ENCODE data around the gene GANAB. TPM values are rescaled to one million over a fixed set of nuclear protein-coding genes. Genes with fewer than 3 reads are reported as not detected.
A peak's percentile ranks its signal among the peaks of the same experiment; 100 is the strongest.

The GANAB gene
- total and polyA plus RNA-seq, 2 of the 13 experiments (the other 11 are each of a cell fraction or from before 2014, with no cell fraction given) = 99.5 to 234 TPM

DNA sequence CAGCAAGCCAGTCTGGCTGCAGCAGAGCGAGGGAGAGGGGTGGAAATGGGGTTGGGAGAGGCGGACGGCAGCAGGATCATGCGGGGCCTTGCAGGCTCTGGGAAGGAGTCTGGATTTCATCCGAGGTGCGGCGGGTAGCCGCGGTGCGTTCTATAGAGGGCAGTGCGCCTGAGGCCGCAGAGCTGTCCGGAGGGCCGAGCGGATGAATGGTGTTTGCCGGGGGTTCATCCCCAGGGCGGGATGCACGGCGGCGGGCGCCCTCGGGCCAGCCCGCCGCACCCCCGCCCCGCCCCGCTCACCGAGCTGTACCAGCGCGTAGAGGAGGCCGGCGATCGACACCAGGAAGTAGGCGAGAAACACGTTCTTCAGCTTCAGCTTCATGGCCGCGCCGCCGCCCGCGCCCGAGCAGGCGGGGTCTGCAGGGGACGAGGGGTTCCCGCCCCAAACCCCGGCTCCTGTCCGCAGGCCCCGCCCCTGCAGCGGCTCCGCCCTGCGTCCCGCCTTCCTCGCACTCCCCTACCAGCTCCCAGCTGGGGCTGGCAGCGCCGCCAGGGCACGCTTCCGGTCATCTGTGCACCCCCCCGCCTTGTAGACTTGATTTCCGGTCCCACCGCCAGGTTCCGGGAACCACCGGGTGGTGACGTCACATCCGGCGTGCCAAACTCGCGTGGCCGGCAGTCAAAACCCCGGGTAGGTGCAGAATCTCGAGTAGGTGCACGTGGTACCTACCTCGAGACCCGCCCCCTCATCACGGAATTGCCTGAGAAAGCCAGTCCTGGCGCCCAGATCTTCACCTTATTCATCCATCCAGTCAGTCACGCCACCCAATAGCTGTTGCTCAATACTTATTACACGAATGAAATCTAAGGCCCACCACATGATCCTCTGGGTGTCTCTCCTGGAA is 24.6 kb downstream of the GANAB start, which contains the start of gene B3GAT3 (continued):
- TF ChIP-seq, protein P1, sequence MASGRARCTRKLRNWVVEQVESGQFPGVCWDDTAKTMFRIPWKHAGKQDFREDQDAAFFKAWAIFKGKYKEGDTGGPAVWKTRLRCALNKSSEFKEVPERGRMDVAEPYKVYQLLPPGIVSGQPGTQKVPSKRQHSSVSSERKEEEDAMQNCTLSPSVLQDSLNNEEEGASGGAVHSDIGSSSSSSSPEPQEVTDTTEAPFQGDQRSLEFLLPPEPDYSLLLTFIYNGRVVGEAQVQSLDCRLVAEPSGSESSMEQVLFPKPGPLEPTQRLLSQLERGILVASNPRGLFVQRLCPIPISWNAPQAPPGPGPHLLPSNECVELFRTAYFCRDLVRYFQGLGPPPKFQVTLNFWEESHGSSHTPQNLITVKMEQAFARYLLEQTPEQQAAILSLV (CRISPR knock-in tag; IDR thresholded peaks at IDR 0.05; ENCODE audit: borderline replicate concordance) = no peak
- TF ChIP-seq ZNF768 (CRISPR knock-in tag; IDR thresholded peaks at IDR 0.05) (no peak), KLF16 (CRISPR knock-in tag; IDR thresholded peaks at IDR 0.05) (peak in 1 of 2 experiments; percentile 95; a peak in 2 of 4 replicates), RBFOX2 (IDR thresholded peaks at IDR 0.05; ENCODE audit: low read depth, low read length) (peak; percentile 91), HCFC1 (IDR thresholded peaks at IDR 0.05; ENCODE audit: low read depth, low read length) (peak; percentile 61; the same call in 1 of the 2 replicates), ZFP36L1 (CRISPR knock-in tag; IDR thresholded peaks at IDR 0.05) (peak; percentile 88), ZNF776 (CRISPR knock-in tag; IDR thresholded peaks at IDR 0.05) (peak; percentile 85), ZFP82 (CRISPR knock-in tag; IDR thresholded peaks at IDR 0.05; ENCODE audit: borderline replicate concordance) (peak; percentile 85; the same call in 1 of the 2 replicates), ZBTB21 (CRISPR knock-in tag; IDR thresholded peaks at IDR 0.05) (peak; percentile 67), MEIS2 (CRISPR knock-in tag; IDR thresholded peaks at IDR 0.05) (peak; percentile 57; the same call in 1 of the 2 replicates), FOSL1 (CRISPR knock-in tag; IDR thresholded peaks at IDR 0.05; ENCODE audit: borderline replicate concordance) (no peak), HIVEP1 (CRISPR knock-in tag; IDR thresholded peaks at IDR 0.05) (peak; percentile 90), POGZ (CRISPR knock-in tag; IDR thresholded peaks at IDR 0.05) (peak; percentile 66), ZNF790 (CRISPR knock-in tag; IDR thresholded peaks at IDR 0.05; ENCODE audit: borderline replicate concordance) (peak; percentile 0; the same call in 1 of the 2 replicates), ZNF205 (CRISPR knock-in tag; IDR thresholded peaks at IDR 0.05) (no peak), PHF8 (CRISPR knock-in tag; IDR thresholded peaks at IDR 0.05) (peak; percentile 66)
- TF ChIP-seq, protein P2, sequence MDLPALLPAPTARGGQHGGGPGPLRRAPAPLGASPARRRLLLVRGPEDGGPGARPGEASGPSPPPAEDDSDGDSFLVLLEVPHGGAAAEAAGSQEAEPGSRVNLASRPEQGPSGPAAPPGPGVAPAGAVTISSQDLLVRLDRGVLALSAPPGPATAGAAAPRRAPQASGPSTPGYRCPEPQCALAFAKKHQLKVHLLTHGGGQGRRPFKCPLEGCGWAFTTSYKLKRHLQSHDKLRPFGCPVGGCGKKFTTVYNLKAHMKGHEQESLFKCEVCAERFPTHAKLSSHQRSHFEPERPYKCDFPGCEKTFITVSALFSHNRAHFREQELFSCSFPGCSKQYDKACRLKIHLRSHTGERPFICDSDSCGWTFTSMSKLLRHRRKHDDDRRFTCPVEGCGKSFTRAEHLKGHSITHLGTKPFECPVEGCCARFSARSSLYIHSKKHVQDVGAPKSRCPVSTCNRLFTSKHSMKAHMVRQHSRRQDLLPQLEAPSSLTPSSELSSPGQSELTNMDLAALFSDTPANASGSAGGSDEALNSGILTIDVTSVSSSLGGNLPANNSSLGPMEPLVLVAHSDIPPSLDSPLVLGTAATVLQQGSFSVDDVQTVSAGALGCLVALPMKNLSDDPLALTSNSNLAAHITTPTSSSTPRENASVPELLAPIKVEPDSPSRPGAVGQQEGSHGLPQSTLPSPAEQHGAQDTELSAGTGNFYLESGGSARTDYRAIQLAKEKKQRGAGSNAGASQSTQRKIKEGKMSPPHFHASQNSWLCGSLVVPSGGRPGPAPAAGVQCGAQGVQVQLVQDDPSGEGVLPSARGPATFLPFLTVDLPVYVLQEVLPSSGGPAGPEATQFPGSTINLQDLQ (CRISPR knock-in tag; IDR thresholded peaks at IDR 0.05) = 0 out of 2 replicates have a peak, but pooled peaks have one; percentile 48
- TF ChIP-seq, protein P3, sequence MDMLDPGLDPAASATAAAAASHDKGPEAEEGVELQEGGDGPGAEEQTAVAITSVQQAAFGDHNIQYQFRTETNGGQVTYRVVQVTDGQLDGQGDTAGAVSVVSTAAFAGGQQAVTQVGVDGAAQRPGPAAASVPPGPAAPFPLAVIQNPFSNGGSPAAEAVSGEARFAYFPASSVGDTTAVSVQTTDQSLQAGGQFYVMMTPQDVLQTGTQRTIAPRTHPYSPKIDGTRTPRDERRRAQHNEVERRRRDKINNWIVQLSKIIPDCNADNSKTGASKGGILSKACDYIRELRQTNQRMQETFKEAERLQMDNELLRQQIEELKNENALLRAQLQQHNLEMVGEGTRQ (IDR thresholded peaks at IDR 0.05; ENCODE audit: low read depth, low read length) = peak; percentile 41; the same call in 1 of the 2 replicates
- TF ChIP-seq, protein P3 (CRISPR knock-in tag; IDR thresholded peaks at IDR 0.05; ENCODE audit: borderline replicate concordance) = peak; percentile 67
- TF ChIP-seq, protein P4, sequence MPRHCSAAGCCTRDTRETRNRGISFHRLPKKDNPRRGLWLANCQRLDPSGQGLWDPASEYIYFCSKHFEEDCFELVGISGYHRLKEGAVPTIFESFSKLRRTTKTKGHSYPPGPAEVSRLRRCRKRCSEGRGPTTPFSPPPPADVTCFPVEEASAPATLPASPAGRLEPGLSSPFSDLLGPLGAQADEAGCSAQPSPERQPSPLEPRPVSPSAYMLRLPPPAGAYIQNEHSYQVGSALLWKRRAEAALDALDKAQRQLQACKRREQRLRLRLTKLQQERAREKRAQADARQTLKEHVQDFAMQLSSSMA (CRISPR knock-in tag; IDR thresholded peaks at IDR 0.05) = peak; percentile 64; the same call in 1 of the 2 replicates
- TF ChIP-seq, protein P5, sequence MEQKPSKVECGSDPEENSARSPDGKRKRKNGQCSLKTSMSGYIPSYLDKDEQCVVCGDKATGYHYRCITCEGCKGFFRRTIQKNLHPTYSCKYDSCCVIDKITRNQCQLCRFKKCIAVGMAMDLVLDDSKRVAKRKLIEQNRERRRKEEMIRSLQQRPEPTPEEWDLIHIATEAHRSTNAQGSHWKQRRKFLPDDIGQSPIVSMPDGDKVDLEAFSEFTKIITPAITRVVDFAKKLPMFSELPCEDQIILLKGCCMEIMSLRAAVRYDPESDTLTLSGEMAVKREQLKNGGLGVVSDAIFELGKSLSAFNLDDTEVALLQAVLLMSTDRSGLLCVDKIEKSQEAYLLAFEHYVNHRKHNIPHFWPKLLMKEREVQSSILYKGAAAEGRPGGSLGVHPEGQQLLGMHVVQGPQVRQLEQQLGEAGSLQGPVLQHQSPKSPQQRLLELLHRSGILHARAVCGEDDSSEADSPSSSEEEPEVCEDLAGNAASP (CRISPR knock-in tag; IDR thresholded peaks at IDR 0.05; ENCODE audit: borderline replicate concordance) = peak; percentile 75
